Activated CD4-positive, alpha-beta T cell treated with anti-CD3 and anti-CD28 coated beads, Interleukin-2, amount 10 ng/mL, durations not matched to agents 24 days and 14 days (primary cell): Measurements from ENCODE around the gene STARD13. TPM values are rescaled to one million over a fixed set of nuclear protein-coding genes. Genes with fewer than 3 reads are reported as not detected.

Source experiments
- DNase-seq: peaks from one replicate; pipeline ENCODE4 v3.0.0; 2022
- H3K27ac Mint-ChIP-seq: one replicate; pipeline ENCODE4 v1.8.0; 2022; ENCODE audit warnings: mild to moderate bottlenecking, mixed read lengths
- H3K27me3 Mint-ChIP-seq: one replicate; pipeline ENCODE4 v1.8.0; 2022; ENCODE audit warnings: mixed read lengths
- H3K36me3 Mint-ChIP-seq: one replicate; pipeline ENCODE4 v1.8.0; 2022; ENCODE audit warnings: low read depth, mild to moderate bottlenecking, mixed read lengths
- H3K4me1 Mint-ChIP-seq: one replicate; pipeline ENCODE4 v1.8.0; 2021; ENCODE audit warnings: mixed read lengths
- H3K4me3 Mint-ChIP-seq: one replicate; pipeline ENCODE4 v1.8.0; 2022; ENCODE audit warnings: mild to moderate bottlenecking, moderate library complexity, mixed read lengths
- H3K9me3 Mint-ChIP-seq: one replicate; pipeline ENCODE4 v1.8.0; 2021; ENCODE audit warnings: mixed read lengths
- intact Hi-C: fragments of 100-400 bp; cut with micrococcal nuclease; formaldehyde crosslinking; loops from one replicate; pipeline ENCODE4 v1.15.1; 2023
- total RNA-seq: library from RNA; stranded (reverse); gene quantifications from 2 replicates; pipeline ENCODE4 v1.2.3, GENCODE V29; 2022

Gene STARD13
- total RNA-seq, 1 donor from 2014 or later: 7.7 TPM

DNA sequence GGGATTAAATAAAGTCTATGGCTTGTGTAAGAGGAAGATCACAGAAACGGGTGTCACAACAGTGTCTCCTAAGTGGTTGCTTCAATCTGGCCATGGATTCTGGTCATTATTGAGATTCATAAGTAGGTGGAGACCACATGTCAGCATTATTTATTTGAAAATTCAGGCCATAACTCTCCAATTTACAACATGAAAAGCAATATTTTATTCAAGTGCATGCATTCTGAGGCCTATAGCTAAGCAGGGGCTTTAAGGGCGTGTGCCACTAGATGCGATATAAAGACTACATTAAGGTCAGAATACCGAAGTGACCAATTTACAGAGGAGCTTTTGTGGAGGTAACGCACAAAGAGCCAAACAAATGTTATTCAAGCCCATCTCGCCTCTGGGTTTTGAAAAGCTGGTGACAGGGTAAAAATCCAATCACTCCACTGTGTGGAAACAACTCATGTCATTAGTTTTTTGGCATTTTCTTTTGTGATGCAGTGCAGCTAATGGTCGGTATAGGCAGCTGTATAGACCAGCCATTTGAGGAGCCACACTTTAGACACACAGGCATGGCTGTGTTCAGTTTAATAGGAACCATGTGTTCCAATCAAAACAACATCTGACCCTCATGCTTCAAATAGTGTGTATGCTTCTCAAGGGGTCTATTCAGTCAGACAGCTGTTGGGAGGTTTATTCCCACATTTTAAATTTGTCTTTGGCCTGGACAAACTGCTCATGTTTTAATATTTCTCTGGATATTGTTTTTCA lies 145.6 kb downstream of the STARD13 start:
- Mint-ChIP-seq H3K36me3 (peaks cover 16% of the 10 kb centered on the region), H3K4me1 (peaks cover 6% of the 10 kb centered on the region), H3K27ac (no peak overlapping the region), H3K27me3 (no peaks in the 10 kb centered on the region), H3K4me3 (no peak overlapping the region), H3K9me3 (peaks cover 16% of the 10 kb centered on the region)
- intact Hi-C loops: no loop called here
- DNase-seq: no peak

GRCh38 chr13:33139184-33139583 lies 146.4 kb downstream of the STARD13 start:
- no peaks in the 10 kb centered on the region for H3K4me1 Mint-ChIP-seq

GRCh38 chr13:33138441-33138840 lies 147.1 kb downstream of the STARD13 start:
- Mint-ChIP-seq H3K4me1 (no peaks in the 10 kb centered on the region), H3K27me3 (no peaks in the 10 kb centered on the region), H3K9me3 (peaks cover 19% of the 10 kb centered on the region), H3K4me3 (no peak overlapping the region), H3K27ac (no peak overlapping the region), H3K36me3 (peaks cover 10% of the 10 kb centered on the region)
- intact Hi-C loops: no loop called here
- no peak for DNase-seq

More at GRCh38 chr13:33139184-33139583, 146.4 kb downstream of the STARD13 start:
- Mint-ChIP-seq H3K36me3 (peaks cover 15% of the 10 kb centered on the region), H3K27me3 (no peaks in the 10 kb centered on the region), H3K4me3 (no peak overlapping the region), H3K27ac (no peak overlapping the region), H3K9me3 (peaks cover 19% of the 10 kb centered on the region)
- intact Hi-C loops: no loop called here
- no peak for DNase-seq

DNA sequence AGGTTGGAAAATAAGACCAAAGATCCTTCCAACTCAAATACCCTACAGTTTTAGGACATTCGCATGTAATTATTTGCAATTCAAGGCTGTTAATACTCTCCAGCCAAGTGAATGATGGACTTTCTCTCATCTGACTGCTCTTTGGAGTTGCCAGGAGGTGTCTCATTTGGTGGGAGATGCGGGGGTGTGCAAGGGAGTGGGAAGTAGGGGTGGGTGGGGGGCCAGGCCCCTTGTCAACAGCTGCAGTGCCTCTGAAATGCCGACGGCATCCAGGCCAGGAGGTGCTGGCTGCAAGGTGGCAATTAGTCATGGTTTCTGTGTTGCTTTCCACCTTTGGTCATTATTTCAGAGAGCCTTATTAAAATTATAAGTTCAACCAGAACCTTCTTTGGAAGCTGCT lies 147.8 kb downstream of the STARD13 start:
- Mint-ChIP-seq H3K9me3 (peaks cover 22% of the 10 kb centered on the region), H3K4me1 (peaks cover 1% of the 10 kb centered on the region), H3K36me3 (peaks cover 11% of the 10 kb centered on the region), H3K4me3 (no peak overlapping the region), H3K27me3 (no peaks in the 10 kb centered on the region), H3K27ac (no peak overlapping the region)
- intact Hi-C loops: no loop called here
- DNase-seq: no peak

- no peak overlapping the region for H3K27ac Mint-ChIP-seq
- no peak for DNase-seq
- H3K36me3 Mint-ChIP-seq: peaks cover 12% of the 10 kb centered on the region
- intact Hi-C loops: no loop called here
- H3K9me3 Mint-ChIP-seq: peaks cover 27% of the 10 kb centered on the region
- no peak overlapping the region for H3K4me3 Mint-ChIP-seq
- peaks cover 8% of the 10 kb centered on the region for H3K4me1 Mint-ChIP-seq
- H3K27me3 Mint-ChIP-seq: no peaks in the 10 kb centered on the region
These were observed 150.5 kb downstream of the STARD13 start for GRCh38 chr13:33135097-33135496.

GRCh38 chr13:33134213-33134612 lies 151.3 kb downstream of the STARD13 start:
- H3K9me3 Mint-ChIP-seq: peaks cover 27% of the 10 kb centered on the region
- intact Hi-C loops: loop anchor here (5.0 kb wide), 1 partner anchor 47 kb away; no protein-coding TSS in a partner anchor

GRCh38 chr13:33132644-33133440 lies 152.7 kb downstream of the STARD13 start:
- H3K4me3 Mint-ChIP-seq: no peak overlapping the region

More at GRCh38 chr13:33134213-33134612, 151.3 kb downstream of the STARD13 start:
- Mint-ChIP-seq H3K27ac (no peak overlapping the region), H3K27me3 (no peaks in the 10 kb centered on the region), H3K4me1 (peaks cover 8% of the 10 kb centered on the region), H3K4me3 (no peak overlapping the region), H3K36me3 (peaks cover 12% of the 10 kb centered on the region)
- DNase-seq: no peak

GRCh38 chr13:33129886-33130285 lies 155.7 kb downstream of the STARD13 start:
- no peak for DNase-seq
- intact Hi-C loops: loop anchor here (5.0 kb wide), 1 partner anchor 43 kb away; no protein-coding TSS in a partner anchor
- Mint-ChIP-seq H3K4me1 (peaks cover 8% of the 10 kb centered on the region), H3K36me3 (peaks cover 5% of the 10 kb centered on the region), H3K4me3 (no peak overlapping the region), H3K27ac (no peak overlapping the region), H3K9me3 (peaks cover 20% of the 10 kb centered on the region), H3K27me3 (peaks cover 3% of the 10 kb centered on the region)

More at GRCh38 chr13:33132644-33133440, 152.7 kb downstream of the STARD13 start:
- H3K4me1 Mint-ChIP-seq: peaks cover 8% of the 10 kb centered on the region
- peak overlapping the region; percentile 89 for H3K27ac Mint-ChIP-seq
- intact Hi-C loops: loop anchor here (1.0 to 5.0 kb wide), 2 partner anchors 14 to 46 kb away; no protein-coding TSS in a partner anchor
- H3K36me3 Mint-ChIP-seq: peaks cover 12% of the 10 kb centered on the region
- H3K27me3 Mint-ChIP-seq: no peaks in the 10 kb centered on the region
- DNase-seq: no peak
- H3K9me3 Mint-ChIP-seq: peaks cover 27% of the 10 kb centered on the region

DNA sequence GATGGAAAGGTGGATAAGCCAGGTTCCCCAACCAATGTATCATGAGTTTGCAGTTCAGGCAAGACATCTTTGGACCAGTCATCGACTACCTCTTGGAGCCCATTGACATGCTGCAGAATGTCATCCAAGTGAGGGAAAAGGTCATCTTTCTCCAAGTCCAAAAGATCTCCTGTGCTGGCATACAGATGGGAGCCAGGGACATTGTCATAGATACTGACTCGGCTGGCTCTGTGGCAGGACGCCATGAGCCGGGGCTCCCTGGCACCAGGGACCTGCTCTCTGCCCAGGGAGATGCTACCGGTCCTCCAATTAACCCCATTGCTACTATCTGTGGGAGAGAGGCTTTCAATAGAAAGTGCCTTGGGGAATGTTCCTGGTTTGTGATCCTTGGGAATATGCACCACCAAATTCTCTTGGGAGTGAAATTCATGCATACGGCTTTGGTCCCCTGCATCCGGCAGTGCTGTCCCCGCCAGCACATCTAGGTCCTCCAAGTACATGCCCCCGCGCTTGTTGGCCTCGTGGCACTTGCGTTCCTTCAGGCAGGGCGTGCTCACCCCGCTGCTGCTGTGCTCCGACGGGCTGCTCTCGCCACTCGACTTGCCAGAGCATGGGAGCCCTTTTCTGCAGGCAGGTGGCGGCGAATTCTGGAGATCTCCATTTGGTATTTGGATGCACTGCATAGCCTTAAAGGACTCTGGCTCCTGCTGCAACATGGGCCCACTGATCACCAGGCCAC lies 156.3 kb downstream of the STARD13 start:
- DNase-seq: no peak
- peaks cover 14% of the 10 kb centered on the region for H3K9me3 Mint-ChIP-seq
- H3K36me3 Mint-ChIP-seq: peaks cover 3% of the 10 kb centered on the region
- H3K27me3 Mint-ChIP-seq: peaks cover 3% of the 10 kb centered on the region
- no peak overlapping the region for H3K4me3 Mint-ChIP-seq
- H3K4me1 Mint-ChIP-seq: peaks cover 8% of the 10 kb centered on the region
- H3K27ac Mint-ChIP-seq: no peak overlapping the region
- intact Hi-C loops: no loop called here

- Mint-ChIP-seq H3K4me3 (no peak overlapping the region), H3K36me3 (peaks cover 5% of the 10 kb centered on the region), H3K27ac (no peak overlapping the region), H3K4me1 (peaks cover 13% of the 10 kb centered on the region), H3K27me3 (peaks cover 3% of the 10 kb centered on the region), H3K9me3 (peaks cover 9% of the 10 kb centered on the region)
- no peak for DNase-seq
- intact Hi-C loops: no loop called here
These were observed 157.4 kb downstream of the STARD13 start for GRCh38 chr13:33128134-33128533.

DNA sequence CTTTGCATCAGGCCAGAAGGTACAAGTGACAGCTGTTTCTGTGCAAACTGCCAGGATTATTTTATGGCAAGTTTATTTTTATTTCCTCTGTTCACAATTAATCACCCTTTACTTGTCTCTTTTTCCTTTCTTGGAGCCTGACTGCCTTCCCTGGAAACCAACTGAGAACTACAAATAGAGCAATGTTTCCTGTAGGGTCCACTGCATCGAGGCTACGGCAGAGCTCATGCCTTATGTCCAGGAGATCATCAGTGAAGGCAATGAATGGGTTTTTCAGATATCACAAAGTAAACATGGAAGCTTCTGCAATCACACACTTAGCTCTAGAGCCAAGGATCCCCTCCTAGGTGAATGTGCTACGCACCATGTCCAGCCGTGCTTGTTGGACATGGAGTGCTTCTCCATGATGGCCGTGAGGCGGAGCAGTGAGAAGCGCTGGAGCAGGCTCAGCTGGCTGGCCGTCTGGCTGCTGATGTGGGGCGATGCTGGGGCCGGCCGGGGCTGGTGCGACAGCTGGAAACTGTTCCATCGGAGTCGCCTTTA lies 158.5 kb downstream of the STARD13 start:
- DNase-seq: no peak
- peaks cover 3% of the 10 kb centered on the region for H3K27me3 Mint-ChIP-seq
- peaks cover 7% of the 10 kb centered on the region for H3K36me3 Mint-ChIP-seq
- H3K9me3 Mint-ChIP-seq: peaks cover 4% of the 10 kb centered on the region
- H3K4me3 Mint-ChIP-seq: no peak overlapping the region
- peaks cover 8% of the 10 kb centered on the region for H3K4me1 Mint-ChIP-seq
- H3K27ac Mint-ChIP-seq: no peak overlapping the region
- intact Hi-C loops: no loop called here

GRCh38 chr13:33125821-33126570 lies 159.6 kb downstream of the STARD13 start:
- H3K4me3 Mint-ChIP-seq: no peak overlapping the region
- DNase-seq: no peak
- H3K9me3 Mint-ChIP-seq: peaks cover under 1% of the 10 kb centered on the region
- H3K36me3 Mint-ChIP-seq: peaks cover 7% of the 10 kb centered on the region
- intact Hi-C loops: no loop called here
- H3K27me3 Mint-ChIP-seq: peaks cover 3% of the 10 kb centered on the region
- no peak overlapping the region for H3K27ac Mint-ChIP-seq
- H3K4me1 Mint-ChIP-seq: peaks cover 6% of the 10 kb centered on the region
